Activated T-cell treated with anti-CD3 and anti-CD28 coated beads for 4 hours (primary cell): ENCODE measurements around the gene MMEL1.

Experiments used
- DNase-seq: peaks from one replicate; pipeline ENCODE4 v3.0.0-alpha.2; 2020

Gene MMEL1

DNA sequence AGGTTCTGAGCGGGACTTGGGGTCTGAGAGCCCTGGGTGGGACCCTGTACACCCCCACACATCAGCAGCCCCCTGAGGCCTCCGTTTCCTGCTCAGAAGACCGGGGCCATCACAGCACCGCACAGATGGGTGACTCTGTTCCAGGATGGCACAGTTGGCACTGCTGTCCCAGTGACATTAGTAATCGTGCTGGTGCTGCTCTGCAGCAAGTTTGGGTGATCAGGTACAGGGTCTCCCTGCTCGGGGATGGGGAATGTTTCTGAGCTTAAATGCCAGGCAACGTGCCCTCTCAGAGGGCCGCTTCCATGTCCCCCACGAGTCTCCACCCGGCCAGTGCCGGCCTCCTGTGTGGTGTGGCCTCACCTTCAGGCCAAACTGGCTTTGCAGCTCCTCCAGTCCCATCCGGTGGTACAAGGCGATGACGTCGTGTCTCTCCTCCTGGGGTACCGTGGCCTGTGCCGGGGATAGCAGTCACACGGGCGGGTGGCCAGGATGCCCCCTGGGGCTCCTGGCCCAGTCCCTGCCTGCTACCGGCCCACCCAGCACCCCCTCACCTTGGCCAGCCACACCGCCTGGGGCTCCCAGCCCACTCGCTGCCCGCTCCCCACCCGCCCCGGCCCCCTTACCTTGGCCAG, 29.2 kb downstream of the MMEL1 start:
- DNase-seq, result no peak

- no peak for DNase-seq
Measured at GRCh38 chr1:2602866-2603520, 29.8 kb downstream of the MMEL1 start.

DNA sequence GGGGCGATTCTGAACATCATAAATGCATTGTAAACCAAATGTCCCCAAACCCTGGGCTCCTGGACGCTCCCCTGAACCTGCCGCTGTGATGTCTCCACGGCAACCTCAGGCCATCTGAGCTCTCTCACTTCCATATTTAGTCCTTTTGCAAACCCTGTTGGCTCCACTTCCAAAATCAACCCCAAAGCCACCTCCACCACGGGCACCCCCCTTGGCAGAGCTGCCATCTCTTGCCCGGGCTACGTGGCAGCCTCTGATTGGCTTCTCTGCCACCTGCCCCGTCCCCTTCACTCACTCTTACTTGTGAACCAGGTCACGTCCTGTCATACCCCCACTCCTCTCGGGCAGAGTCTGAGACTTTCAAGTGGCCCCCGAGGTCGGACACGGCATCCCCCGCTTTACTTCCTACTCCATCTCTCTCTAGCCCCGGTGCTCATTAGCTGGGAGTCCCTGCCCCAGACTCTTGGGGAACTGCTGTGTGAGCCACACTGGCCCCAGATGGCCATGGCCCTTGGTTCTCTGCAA, 30.4 kb downstream of the MMEL1 start:
- no peak for DNase-seq

DNA sequence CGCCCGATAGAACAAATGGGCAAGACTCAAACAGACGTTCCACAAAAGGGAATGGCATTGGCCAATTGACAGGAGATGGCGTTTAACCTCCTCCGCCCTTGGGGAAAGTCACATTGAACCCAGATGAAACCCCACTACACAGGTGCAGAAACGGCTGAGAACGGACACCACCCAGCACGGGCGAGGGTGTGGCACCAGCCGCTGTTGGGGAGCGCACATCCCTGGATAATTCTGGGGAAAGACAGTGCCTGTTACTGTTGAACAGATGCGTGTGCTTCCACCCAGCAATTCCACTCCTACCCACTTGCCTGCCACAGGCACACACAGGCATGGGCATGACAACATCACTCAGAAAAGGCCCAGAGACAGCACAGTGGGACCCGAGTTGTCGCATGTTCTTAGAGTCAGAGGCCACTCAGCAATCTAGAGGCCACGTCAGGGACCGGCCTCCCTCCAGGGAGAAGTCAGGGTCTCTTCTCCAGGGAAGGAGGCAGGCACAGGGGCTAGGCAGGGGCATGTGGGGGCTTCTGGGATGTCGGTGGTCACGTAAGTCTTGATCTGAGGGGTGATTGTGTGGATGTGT, 31.0 kb downstream of the MMEL1 start:
- DNase-seq, result no peak

GRCh38 chr1:2598329-2598931, 34.4 kb downstream of the MMEL1 start:
- no peak for DNase-seq

DNA sequence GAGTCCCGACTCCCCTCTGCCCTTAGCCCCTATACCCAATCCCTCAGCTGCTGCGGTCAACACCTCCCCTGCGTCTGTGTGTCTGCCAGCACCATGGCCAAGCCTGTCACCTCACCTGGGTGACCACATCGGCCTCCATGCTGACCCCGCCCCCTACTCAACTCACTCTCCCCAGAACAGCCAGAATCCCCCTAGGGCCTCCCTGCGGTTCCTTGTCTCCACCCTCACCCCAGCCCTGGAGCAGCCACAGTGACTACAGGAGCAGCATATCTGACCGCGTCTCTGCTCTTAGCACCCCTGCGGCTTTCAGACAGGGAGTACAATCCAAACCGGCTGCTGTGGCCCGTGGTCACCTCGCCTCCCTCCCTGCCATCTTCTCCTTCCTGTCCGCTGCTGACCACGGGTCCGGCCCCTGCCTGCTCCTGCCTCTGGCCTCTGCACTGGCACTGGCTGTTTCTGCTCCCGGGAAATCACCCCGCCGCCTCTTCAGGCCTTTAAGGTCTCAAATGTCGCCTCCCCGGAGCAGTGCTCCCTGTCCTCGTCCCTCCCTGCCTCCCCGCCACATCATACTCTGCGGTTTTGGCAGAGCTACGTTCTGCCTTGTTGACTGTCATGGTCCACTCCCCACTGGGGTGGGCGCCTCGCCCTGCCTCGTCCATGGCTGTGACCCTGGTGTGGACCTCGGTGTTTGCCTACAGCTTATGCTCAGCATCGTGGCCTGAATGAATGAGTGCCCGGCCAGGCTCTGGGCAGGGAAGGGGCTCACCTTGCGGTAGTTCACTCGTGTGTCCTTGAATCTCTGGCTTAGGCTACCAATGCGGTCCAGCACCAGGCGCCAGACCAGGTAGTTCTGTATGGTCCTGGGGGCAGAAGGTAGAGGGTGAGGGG, 35.1 kb downstream of the MMEL1 start:
- no peak for DNase-seq

- DNase-seq, result no peak
Measured at GRCh38 chr1:2596530-2597333, 36.1 kb downstream of the MMEL1 start.

- no peak for DNase-seq
Measured at GRCh38 chr1:2595812-2596529, 36.8 kb downstream of the MMEL1 start.

GRCh38 chr1:2595261-2595811, 37.5 kb downstream of the MMEL1 start:
- no peak for DNase-seq

- no peak for DNase-seq
Measured at GRCh38 chr1:2594641-2595131, 38.1 kb downstream of the MMEL1 start.

DNA sequence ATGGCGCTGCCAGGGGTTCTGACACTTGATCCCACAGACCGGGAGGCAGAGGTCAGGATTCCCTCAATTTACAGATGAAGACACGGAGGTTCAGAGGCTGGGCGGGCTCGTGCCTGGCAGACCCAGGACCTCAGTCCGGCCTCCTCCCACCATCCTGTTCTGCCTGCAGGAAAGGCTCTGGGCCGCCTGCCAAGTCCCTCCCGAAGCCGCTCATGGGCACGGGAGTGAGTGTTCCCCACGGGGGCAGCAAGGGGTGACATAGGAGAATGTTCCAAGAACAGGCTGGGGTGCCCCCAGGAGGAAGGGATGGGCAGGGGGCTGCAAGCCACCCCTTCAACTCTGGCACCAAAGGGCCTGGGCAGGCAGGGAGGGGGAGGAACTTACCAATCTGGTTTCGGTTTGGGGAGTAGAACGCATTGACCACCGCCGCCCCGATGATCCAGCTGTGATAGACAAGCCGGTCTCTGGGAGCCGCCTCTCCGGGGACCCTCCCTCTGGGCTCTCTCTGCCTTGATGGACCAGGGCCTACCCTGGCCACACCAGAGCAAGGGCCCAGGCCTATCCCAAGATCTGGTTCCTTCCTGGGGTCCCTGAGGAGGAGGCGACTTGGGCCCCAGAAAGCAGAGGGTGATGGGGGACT, 38.7 kb downstream of the MMEL1 start:
- no peak for DNase-seq

GRCh38 chr1:2593251-2593878, 39.5 kb downstream of the MMEL1 start:
- no peak for DNase-seq

DNA sequence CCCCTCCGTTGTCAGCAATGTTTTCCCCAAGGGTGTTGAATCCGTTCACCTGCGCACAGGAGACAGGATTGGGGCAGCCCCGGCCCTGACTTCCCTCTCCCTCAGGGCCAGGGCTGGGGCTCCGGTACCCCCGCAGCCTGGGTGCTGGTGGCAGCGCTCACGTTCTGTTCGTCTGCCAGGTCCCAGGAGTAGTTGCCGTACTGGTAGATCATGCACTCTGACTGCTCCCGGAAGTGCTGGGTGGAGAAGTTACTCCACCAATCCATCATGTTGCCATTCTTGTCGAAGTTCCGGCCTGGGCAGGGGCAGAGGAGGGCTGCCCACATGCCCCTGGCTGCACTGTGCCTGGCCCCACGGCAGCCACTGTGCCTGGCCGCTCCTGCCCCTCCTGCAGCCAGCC, 40.1 kb downstream of the MMEL1 start:
- DNase-seq, result no peak

DNA sequence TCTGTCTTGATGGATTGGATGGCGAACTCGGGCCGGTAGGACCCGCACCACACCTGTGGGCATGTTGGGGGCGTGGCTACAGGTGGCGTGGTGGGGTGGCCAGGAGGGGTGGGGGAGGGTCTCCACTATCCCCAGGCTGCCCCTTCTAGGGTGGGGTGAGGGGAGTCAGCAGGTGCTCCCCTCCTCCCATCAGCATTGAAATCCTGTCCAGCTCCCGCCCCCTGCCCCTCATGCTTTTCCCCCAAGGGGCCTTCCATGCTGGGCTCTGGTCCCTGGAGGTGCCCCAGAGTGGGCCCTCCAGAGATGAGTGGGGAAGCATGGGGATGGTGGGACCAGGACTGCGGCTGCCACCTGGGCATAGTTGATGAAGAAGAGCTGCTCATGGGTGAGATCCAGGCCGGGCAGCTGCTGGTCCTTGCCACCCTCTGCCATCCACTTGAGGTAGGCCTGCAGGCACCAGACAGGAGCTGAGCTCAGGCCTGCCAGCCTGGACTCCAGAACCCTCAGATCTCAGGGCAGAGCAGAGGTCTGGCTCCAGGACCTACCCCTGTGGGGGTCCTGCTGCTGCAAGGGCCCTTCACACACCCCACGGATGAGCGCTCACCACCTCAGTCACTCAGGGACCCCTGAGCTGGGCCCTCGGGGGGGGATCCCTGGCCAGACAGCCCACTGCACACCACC, 41.1 kb downstream of the MMEL1 start:
- no peak for DNase-seq

DNA sequence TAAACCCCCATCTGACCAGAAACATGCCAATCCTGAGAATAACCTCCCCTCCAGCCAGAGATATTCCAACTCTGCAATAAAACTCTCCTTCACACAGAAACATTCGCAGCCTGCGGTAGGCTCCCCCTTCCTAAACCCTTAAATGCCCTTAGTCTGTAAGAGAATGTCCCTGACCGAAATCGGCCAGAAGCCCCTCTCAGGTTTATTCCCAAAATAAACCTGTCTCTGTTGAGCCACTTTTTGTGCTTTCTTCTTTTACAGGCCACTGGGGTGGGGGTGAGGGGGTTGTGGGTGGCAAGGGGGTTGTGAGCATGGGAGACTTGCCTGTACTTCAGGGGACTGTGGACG, 41.6 kb downstream of the MMEL1 start:
- no peak for DNase-seq

DNA sequence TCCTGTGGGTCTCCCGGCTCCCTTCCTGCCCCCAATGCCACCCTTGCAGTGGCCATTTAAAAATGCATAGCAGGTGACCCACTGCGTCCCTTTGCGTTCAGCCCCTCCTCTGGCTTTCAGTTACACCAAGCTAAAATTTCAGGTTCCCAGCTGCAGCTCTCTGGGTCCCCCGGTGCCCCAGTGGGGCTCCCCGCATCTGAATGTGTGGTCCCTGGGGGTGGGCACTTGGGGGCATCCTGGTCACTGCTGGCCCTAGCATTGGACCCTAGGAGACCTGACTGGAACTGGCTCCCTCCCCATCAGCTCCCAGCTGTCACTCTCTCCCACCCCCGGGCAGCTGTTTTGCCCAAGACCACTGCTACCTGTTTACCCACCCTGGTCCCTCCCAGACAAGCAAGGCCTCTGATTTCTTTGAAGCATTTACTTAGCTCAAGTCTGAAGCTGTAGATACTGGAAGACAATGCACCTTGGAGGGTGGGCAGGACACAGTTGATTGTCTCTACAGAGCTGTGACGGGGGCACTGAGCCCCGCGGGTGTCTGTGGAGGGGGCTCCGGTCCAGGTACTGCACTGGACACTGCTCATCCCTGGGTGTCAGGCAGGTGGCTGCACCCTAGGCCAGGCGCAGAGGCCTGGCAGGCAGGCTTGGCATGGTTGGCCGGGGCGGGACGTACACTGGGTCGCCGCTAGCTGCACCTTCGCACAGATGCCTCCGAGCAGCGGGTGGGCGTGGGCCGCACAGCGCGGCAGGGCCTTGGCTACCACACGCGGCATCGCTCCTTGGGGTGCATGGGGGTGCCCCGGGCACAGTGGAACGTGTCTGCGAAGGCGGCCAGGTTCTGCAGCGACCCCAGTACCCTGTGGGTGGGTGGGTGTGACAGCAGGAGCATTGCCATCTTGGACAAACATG, 42.3 kb downstream of the MMEL1 start:
- DNase-seq, result no peak

DNA sequence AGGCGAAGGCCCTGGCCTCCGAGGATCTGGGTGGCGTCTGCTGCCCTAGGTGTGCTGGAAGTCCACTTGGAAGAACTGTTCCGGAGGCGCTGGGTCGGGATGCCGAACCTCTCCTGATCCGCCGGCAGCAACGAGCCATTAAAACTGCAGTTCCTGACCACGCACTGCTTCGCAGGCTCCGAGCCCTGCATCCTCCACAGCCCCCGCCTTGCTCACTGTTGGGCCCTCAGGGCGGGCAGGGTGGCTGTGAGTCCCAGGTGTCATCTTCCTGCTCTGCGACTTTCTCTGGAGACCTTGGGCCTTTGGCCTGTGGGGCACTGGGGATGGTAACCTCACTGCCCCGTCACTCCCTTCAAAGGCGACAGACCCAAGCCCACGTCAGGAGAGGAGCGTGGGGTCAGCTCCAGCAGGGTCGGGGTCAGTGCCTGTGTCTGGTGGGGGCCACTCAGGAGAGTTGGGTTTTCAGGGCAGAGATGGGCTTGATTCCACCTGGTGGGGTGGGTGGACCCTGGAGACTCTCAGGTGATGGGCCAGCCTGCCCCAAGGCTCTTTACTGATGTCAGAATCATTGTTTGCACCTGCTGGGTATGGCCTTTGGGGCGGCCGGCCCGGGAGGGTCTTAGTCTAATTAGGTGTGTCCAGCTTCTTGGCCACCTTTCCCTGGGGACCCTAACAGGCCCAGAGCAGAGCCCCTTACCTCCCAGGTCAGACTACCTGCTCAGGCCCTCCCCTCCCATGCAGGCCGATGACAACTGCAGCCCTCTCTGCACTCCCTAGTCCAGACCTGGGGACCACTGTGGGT, 43.2 kb downstream of the MMEL1 start:
- no peak for DNase-seq
